Hippocampal formation (tissue), 2 donors: Measurements from ENCODE around the gene UBE2L3.

Source experiments
- DNase-seq, 2 donors: peaks; one replicate each; lab custom pipeline; 2025; lab: John Stamatoyannopoulos, UW

UBE2L3 gene

DNA sequence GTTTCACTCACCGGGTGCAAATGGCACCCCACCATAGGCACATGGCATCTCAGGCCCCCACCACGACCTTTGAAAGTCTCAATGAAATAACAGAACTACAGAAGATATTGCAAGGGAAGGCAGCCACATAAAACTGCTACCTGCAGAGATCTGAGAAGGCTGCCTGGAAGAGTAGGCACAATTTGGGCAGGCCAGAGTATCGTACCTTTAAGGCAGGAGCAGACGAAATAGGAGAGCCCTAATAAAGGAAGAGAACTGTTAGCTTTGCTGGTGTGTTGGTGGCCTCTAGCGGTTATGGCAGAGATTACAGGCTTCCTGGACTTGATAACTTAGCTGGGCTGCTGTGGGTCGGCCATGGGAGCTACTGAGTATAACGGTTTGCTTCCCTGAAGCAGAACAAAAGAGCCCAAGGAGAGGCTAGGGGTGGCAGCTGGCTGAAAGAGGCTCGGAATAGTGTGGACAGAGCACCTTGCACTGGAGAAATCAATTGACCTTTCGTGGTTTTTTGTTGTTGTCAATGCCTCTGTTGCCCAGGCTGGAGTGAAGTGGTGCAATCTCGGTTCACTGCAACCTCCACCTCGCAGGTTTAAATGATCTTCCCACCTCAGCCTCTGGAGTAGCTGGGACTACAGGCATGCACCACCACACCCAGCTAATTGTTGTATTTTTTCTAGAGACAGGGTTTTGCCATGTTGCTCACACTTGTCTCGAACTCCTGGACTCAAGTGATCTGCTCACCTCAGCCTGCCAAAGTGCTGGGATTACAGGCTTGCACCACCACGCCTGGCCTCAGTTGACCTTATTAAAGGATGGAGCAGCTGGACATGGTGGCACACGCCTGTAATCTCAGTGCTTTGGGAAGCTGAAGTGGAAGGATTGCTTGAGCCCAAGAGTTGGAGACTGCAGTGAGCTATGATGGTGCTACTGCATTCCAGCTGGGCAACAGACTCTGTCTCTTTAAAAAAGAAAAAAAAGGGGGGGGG, 79.4 kb downstream of the UBE2L3 start:
- peak; percentile 49 to 82 for DNase-seq

DNA sequence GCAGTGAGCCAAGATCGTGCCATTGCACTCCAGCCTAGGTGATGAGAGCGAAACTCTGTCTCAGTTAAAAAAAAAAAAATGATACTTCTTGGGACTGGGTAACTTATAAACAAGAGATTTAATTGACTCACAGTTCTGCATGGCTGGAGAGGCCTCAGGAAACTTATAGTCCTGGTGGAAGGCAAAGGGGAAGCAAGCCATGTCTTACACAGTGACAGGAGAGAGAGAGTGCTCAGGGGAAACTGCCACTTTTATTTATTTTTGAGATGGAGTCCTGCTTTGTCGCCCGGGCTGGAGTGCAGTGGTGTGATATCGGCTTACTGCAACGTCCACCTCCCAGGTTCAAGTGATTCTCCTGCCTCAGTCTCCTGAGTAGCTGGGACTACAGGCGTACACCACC, 82.8 kb downstream of the UBE2L3 start:
- no peak for DNase-seq

DNA sequence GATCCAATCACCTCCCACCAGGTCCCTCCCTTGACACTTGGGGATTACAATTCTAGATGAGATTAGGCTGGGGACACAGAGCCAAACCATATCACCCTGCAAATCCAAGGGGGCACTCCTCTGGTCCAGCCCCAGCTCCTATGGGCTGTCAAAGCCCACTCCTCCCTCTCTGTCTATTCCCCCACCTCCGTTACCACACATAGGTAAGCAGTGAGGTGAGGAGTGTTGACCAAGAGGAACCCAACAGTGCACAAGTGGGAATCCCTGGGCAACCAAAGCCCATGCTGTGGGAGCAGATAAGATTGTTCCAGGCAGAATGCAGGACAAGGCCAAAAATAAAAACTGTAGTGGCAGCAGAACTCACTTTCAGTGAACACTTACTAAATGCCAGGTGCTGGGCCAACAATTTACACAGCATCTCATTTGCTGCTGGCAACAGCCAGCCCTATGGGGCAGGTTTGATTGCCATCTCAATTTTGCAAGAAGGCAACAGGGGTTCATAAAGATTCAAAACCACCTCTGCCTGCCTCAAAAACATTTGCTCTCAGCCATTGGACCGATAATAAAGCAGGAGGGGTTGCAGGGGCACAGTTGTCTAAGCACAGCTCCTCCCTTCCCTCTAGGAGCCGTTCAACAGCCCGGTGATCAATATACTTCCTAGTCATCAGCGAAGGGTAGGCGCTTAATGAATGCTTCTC, 83.5 kb downstream of the UBE2L3 start:
- no peak for DNase-seq

DNA sequence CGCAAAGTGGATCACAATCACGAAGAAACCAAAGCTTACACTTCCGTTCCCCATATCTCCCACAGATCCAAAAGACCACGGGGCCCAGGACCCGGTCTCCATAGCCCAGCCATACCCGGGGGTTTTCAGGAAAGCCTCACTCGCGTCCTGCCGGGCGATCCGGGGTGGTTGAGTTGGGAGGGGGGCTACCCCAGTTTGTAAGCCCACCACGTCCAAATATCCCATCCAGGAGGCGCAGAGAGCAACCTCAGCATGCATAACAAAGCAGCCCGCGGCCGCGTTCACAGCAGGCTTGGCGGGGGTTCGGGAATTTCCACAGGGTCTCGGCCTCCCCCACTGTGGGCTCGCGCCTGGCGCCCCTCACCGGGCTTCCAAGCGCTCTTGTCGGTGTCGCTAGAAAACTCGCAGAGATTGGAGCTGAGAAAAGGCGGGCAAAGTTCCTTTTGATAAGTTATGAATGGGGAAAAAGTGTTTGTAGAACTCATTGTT, 84.1 kb downstream of the UBE2L3 start:
- DNase-seq: no peak

DNA sequence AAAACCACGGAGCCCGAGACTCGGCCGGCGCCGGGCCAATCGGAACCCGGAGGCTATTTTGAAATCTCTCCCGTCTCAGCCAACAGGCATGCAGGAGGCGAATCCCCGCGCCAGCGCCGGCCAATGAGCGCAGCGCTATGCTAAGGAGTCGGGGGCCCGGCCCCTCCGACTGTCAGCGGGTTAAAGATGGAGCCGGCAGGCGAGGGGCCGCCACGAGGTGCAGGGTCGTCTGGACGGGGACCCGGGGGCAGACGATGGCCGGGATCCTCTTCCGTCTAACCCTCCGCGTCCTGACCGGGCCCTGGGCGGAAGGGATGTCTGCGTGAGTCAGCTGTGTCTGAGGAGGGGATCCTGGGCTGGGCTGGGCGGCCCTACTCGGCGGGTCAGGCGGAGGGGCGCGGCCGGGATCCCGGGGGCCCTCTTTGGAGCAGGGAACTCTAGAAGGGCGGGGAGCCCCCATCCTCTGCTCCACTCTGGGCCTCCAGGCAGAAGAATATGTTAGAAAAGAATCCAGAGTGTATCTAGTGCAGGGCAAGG, 84.6 kb downstream of the UBE2L3 start:
- peak; percentile 47 to 77 for DNase-seq

DNA sequence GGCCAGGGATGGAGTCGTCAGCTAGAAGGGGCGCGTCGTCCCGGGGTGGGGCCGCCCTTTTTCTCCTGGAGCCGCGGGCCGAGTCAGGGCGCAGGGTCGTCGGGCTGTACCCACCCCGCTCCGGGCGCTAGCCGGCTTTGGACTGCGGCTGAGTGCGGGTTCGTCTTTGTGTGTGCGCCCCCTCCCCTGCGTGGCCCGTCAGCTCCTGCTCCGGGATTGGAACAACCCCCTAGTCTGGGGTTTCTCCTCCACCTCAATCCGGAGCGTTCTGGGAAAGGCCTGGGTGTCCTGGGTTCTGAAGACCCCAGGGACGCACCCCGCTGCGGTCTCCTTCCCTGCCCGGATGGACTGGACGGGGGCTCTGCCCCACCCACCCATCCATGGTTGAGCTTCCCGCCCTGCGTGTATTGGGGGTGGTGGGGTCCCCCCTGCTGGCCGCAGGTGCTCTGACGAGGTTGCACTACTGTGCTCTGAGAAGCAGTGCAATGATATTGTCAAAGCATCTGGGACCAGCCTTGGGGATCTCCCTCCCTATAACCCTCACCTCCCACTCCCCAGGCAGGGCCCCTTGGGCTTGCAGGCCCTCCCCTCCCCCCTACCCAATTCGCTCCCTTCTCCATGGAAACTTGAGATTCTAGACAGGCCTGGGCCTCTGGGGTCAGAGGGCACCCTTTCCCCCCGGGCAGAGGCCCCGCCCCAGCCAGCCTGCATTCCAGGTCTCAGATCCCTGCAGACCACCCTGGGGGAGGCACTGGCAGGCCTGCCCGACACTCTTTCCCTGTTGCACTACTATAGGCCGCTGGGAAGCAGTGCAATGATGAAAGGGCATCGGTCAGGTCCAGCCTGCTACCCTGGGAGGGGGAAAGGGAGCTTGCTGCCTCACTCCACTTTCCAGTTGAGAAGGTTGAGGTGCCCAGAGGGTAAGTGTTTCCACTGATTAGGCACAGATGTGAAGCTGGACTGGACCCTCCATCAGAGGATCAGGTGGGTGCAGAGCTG, 85.3 kb downstream of the UBE2L3 start:
- no peak for DNase-seq

DNA sequence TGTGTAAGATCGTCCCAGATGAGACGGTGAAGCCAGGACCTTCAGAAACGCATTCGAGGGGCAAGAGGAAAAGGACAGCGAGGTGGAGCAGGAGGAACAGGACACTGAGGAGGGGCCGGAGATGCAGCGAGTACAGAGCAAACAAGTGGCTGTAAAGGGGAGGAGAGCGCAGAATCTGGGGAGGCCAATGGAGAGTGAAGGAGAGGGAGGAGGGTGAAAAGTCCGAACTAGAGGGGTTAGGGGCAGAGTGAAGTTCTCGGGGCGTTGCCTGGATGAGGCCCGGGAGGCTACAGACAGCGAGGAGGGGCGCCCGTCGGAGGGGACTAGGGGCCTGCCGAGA, 89.5 kb downstream of the UBE2L3 start:
- no peak for DNase-seq

DNA sequence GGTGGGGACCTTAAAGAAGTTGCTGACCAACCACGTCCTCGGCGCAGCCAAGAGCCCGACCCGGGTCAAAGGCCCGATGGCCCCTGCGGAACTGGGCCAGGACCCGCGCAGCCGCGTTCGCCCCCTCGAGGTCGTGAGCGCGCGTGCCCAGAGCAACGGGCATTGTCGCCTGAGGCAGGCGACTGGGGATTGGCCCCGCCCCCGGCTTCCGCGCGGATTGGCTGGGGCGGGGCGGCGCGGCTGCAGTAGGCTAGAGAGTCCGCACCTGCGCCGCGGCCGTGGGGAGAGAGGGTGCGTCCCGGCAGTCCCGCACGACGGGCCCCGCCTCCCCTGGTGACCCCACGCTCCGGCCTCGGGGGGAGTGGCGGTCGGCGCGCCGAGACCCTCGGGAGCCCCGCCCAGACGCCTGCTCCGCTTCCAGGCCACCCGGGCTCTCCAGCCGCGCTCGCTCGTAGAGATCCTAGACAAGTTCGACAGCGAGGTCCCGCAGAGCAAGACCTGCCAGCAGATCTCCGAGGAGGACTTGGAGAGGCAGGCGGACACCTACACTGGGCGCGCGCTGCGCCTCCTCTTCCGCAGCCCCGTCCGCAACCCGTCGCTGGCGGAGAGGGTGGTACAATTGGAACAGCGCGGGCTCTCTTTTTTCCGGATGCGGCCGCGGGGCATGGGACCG, 90.0 kb downstream of the UBE2L3 start:
- DNase-seq: peak in 1 of 2 donors; percentile 27

DNA sequence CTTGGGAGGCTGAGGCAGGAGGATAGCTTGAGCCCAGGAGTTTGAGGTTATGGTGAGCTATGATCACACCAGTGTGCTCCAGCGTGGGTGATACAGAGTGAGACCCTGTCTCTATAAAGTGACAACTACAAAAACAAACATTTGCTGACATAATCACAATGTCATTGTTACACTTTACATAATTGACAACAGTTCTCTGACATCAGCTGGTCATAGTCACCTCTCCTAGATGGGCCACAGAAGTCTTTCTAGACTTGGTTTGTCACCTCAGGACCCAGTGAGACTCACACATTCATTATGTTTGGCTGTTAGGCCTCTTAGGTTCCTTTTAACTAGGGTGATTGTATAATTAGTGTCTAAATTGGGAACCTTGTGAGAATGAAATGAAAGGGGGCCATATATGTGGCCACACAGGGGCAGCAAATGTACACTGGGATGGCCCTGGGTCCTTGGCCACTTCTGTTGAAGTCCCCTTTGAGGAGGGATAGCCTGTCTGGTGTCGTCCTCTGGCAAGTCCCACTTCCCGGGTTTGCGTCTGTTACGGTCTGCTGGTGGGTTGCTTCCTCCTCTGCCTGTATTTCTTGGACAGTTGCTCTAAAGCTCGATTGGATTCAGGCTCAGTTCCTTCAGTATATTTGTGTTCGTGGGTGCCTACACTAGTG, 92.5 kb downstream of the UBE2L3 start:
- DNase-seq: no peak

DNA sequence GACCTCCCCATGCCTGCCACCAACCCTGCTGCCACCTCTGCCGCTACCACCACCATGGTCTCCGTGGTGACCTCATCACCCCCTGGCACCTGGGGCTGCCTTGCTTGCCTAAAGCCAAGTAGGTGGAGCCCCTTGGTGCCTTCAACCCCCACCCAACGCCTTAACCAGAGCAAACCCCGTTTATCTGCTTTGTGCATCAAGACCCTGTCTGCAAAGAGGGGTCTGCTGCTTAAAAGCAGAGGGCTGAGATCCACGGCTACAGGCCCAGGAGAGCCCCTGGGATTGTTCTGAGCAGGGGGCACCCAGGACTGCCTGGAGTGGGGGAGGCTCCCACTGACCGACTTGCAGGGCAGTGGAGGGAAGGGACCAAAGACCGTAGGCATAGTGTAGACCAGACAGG, 93.4 kb downstream of the UBE2L3 start:
- no peak for DNase-seq

DNA sequence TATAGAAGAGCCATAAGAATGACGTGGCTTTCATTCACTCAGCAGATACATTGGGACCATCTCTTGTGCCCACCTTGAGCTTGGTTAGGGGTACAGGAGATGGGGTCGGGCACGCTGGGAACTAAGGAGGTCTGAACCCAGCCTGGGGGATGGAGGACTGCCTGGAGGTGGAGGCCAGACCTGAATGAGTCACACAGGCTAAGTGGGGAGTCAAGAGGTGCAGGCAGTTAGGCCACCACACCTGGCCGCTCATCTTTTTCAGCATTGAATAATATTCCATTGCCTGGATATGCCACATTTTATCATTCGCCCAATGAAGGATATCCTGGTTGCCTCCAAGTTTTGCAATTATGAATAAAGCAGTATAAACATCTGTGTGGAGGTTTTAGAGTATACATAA, 94.5 kb downstream of the UBE2L3 start:
- no peak for DNase-seq

DNA sequence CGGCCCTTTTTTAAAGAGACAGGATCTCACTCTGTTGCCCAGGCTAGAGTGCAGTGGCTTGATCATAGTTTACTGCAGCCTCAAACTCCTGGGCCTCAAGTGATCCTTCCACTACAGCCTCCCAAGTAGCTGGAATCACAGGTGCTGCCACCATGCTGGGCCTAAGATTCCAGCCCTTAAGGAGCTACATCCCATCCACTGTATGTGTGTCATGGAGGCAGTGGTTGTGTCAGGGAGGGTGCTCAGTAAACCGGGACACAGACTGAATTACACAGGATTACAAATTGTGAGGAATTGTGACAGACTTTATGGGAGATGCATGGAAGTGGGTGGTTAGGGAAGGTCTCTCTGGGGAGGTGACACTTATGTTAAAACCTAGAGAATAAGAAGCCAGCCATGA, 96.2 kb downstream of the UBE2L3 start:
- DNase-seq: no peak

DNA sequence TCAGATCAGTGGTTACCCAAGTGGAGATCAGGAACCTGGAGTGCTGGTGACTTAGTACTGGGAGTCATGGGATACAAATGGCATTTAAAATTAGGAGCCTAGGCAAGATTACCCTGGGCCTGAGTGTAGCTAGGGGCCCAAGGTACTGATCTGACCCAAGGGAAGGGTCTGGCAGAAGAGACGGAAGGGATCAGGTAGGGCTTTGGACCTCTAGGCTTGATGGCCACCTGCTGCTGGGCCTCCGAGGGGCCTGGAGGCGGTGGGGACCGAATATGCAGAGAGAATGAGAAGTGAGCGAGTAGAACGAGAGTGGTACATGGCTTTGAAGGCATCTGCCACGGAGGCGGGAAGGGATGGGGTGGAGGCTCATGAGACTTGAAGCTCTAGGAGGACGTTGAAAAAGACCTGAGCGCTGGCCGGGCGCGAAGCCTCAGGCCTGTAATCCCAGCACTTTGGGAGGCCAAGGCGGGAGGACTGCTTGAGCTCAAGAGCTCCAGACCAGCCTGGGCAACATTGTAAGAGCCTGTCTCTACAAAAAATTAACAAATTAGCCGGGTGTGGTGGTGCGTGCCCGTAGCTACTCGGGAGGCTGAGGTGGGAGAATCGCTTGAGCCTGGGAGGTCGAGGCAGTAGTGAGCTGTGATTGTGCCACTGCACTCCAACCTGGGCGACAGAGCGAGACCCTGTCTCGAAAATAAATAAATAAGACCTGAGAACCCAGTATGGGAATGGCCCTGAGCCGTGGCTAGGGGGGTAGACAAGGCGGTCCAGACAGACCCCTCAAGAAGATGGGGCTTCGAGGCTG, 97.7 kb downstream of the UBE2L3 start:
- no peak for DNase-seq

DNA sequence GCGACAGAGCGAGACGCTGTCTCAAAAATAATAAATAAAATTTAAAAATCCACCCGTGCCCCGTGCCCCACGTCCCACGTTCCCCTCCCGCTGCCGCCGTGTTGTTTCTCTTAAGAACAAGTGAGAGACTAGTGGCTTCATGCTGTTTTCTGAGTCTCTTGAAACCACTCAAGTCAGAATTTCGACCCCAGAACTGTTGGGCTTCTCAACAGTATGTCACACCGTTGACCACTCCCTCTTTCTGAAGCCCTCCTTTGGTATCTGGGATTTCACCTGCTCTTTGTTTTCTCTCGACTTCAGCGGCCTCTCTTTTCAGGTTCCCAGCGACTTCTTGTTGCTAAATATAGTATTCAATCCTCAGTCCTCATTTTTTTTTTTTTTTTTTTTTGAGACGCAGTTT, 99.3 kb downstream of the UBE2L3 start:
- no peak for DNase-seq

DNA sequence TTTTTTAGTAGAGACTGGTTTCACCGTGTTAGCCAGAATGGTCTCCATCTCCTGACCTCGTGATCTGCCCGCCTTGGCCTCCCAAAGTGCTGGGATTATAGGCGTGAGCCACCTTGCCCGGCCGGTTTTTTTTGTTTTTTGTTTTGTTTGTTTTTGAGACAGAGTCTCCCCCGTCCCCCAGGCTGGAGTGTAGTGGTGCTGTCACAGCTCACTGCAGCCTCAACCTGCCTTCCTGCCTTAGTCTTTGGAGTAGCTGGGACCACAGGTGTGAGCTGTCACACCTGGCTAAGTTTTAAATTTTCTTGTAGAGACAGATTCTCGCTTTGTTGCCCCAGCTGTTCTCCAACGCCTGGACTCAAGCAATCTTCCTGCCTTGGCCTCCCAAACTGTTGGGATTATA, 101.5 kb downstream of the UBE2L3 start:
- no peak for DNase-seq

DNA sequence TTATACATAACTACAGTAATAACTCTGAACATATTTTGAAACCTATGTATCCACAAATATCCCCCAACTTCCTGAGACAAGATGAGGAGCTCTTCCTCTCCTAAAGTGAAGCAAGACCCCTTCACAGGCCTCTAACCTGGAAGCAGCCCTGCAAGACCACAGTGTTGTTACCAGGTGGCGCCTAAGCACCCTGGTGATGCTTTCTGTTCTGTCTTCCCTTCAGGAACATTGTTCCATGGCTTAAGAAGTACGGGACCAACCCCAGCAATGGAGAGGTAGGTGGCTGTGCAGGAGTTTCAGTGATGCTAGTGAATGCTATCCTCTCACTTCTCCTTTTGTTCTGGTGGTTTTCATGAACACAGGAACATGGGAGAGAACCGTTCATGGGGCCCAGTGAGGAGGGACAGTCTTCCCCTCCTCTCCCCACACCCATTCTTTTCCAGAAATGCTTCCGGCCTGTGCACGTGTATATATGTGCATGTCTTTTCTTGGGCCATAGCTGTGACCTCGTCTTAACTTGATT, 104.7 kb downstream of the UBE2L3 start:
- DNase-seq: no peak
